Stimulated activated CD4-positive, alpha-beta T cell treated with anti-CD3 and anti-CD28 coated beads, Interleukin-4, amount 100 ng/mL, for 48 hours (primary cell): ENCODE results near the gene NECAB3.
"Not testable (repeated sequence)": the region's sequence is repeated elsewhere in the genome, so short reads cannot be mapped to it uniquely, and the experiment has no call there.

Experiments used
- DNase-seq, 2 donors: peaks; one replicate each; pipeline ENCODE4 v3.0.0-alpha.2; 2020; ENCODE audit warnings: low read depth in 2 of 2

The NECAB3 gene

GRCh38 chr20:33674294-33675135 is at the start of gene NECAB3:
NECAB3 (minus strand) TSS chr20:33674428; CDS start chr20:33674352, 76 bp downstream.
- DNase-seq, result peak; percentile 55 to 62

DNA sequence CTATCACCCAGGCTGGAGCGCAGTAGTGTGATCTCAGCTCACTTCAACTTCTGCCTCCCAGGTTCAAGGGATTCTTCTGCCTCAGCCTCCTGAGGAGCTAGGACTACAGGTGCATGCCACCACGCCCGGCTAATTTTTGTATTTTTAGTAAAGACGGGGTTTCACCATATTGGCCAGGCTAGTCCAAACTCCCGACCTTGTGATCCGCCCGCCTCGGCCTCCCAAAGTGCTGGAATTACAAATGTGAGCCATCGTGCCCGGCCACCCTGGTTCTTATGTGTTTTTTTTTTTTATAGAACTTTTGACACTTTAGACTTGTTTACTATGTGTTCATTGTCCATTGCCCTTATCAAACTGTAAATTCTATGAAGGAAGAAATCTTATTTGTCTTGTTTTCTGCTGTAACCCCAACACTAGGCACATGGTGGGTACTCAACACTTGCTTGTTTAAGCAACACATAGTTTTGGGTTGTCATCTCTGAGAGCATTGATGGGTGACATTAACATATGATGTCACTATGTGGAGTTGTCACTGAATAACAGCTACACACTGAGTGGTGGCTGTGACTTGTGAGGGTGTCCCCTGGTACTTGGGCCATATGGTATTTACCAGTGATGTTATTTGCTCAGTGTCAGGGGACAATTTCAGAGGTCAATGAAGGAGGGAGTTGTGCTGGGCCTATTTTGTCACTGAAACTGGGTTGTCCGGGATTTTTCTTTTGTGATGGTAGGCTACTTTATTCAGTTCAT is 47.3 kb upstream of the NECAB3 start:
- no peak for DNase-seq

DNA sequence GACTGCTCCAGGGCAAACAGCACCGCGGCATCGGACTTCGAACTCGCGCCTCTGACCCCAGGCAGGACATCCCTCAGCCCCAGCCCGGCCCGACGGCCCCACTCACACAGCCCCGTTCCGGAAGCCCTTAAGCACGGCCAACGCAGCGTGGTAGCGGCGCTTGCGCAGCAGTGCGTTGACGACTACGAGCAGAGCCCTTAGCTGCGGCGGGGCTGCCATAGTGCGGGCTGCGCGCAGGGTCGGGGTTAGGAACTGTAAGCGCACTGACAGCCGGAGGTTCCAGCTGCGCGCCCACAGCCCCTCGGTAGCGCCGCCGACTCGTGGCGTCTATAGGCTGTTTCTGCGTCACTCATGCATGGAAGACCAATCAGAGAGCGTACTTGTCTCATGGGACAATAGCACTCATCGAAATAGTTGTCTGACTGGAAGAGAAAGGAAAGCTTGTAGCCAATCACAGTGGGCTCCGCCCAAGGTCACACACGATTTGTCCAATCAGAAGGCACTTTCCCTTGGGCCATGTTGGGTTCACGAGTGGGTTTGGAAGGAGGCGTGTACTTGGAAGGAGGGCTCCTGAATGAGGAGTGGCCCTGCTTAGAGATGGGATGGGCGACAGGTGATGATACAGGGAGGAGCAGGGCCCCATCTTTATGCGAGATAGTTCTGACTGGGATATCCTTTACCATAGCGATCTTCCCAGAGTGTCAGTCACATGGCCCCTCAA is 45.9 kb upstream of the NECAB3 start, which contains the start of gene PXMP4:
Gene PXMP4, minus strand, starts transcription at position 322 of the 721 bp plus-strand sequence. Its CDS starts 103 bp downstream, at position 219.
- DNase-seq, result peak; percentile 63 to 79

DNA sequence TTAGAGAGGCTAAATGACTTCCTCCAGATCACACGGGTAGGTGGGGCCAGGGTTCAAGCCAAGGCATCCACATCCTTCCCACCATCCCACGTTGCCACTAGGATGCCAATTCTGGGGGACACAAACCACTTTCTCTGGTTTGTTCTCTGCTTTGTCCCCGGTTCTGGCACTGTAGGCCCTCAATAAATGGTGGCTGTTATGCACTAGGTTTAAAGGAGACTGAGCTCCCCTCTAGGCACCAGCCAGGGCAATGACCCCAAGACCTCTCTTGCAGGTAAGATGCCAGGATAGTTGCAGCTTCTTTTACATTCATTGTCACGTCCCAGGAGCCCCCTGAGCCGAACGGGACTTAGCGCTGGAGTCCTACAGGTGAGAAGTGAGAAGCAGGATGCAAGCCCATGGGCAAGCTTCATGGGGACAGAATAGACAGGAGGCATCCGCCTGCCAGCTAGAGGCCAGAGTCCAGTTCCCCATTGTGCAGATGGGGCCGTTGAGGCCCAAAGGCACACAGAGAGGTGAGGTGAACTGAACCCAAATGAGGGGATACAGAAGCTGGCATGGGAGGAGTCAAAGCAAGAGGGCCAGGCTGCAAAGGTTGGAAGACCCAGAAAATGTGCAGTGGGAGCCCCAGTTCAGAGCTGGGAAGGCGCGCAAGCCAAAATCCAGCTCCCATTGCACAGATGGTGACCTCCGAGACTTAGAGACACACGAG is 45.2 kb upstream of the NECAB3 start:
- DNase-seq, result peak in 1 of 2 donors; percentile 3

GRCh38 chr20:33716498-33716897 is 42.3 kb upstream of the NECAB3 start:
- no peak for DNase-seq

GRCh38 chr20:33713865-33714367 is 39.7 kb upstream of the NECAB3 start:
- no peak for DNase-seq

- DNase-seq, result no peak
These were observed 37.2 kb upstream of the NECAB3 start for GRCh38 chr20:33711446-33711738.

DNA sequence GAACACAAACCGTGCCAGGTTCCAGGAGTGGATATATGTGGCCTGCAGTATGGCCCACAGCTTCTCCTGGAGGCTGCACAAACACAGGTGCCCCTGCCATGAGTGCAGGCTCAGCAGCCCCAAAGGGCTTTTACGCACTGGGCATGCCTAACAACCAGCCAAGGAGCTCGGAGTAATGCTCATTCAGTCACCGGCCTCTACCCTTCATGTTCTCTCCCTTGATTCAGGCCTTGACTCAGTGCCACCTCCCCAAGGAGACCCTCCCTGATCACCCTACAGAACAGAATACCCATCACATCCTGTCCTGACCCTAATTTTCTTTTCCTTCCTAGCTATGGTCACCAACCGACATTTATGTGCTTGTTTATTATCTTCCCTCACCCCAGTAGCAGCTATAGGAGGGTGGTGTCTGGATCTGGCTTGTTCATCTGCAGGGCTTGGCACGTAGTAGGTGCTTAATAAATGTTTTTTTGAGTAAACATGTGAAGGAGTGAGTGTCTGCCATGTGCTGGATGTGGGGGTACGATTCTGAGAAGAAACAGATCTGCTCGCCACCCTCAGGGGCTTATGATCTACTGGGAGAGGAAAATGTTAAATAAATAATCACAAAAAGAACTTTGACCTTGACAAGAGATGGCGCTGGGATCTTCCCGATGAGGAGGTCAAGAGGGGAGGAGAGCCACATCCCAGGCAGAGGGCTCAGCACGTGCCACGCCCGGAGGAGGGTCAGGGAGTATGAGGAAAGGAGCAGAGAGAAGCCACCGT is 36.6 kb upstream of the NECAB3 start:
- no peak for DNase-seq

- no peak for DNase-seq
These were observed 35.8 kb upstream of the NECAB3 start for GRCh38 chr20:33709905-33710541.

GRCh38 chr20:33709398-33709797 is 35.2 kb upstream of the NECAB3 start:
- no peak for DNase-seq

GRCh38 chr20:33707668-33708067 is 33.4 kb upstream of the NECAB3 start:
- no peak for DNase-seq

DNA sequence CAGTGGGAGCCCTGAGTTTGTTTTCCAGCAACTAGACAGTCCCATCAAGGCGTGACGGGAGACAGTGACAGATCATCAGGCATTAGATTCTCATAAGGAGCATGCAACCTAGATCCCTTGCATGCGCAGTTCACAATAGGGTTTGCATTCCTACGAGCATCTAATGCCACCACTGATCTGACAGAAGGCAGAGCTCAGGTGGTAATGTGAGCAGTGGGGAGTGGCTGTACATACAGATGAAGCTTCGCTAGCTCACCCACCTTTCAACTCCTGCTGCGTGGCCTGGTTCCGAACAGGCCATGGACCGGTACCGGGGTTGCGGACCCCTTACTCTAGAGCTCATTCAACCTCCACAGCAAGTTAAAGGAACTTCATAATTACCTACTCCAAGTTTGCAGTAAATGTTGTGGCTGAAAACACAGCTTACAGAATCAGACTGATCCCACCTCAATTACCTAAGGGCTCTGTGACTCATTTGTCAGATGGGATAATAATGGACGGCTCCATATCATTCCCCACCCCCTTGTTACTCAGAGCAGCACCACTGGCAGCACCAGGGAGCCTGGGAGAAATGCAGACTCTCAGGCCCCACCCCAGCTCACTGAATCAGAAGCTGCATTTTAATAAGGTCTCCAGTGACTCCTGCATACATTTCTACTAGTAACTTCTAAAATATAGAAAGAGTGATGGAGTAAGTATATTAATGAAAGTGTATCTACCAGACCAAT is 30.1 kb upstream of the NECAB3 start:
- DNase-seq, result no peak

DNA sequence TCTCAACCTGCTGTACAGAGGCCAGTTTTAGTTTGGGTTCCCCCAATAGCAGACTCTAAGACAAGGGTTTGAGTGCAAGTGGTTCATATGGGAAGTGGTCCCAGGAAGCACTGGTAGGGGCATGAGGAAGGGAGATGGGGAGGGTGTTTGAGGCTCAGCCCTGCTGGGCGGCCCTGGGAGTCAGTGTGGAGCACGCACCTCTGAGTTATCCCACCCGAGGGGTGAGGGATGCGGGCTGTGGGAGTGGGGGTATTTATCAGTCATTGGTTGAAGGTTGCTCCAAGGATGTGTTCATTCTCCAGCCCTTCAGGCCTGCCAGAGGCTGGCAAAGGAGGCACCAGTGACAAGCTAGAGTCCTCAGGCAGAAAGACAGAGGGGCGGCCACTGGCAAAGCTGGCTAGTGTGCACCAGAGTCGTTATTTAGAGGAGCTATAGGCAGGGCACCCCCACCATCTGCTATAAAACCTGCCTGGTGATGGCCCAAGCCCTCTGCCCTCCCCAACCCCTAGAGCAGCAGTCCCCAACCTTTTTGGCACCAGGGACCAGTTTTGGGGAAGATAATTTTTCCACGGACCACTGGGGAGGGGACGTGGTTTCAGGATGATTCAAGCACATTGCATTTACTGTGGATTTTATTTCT is 29.4 kb upstream of the NECAB3 start:
- no peak for DNase-seq

- DNase-seq, result no peak
These were observed 28.6 kb upstream of the NECAB3 start for GRCh38 chr20:33702861-33703260.

DNA sequence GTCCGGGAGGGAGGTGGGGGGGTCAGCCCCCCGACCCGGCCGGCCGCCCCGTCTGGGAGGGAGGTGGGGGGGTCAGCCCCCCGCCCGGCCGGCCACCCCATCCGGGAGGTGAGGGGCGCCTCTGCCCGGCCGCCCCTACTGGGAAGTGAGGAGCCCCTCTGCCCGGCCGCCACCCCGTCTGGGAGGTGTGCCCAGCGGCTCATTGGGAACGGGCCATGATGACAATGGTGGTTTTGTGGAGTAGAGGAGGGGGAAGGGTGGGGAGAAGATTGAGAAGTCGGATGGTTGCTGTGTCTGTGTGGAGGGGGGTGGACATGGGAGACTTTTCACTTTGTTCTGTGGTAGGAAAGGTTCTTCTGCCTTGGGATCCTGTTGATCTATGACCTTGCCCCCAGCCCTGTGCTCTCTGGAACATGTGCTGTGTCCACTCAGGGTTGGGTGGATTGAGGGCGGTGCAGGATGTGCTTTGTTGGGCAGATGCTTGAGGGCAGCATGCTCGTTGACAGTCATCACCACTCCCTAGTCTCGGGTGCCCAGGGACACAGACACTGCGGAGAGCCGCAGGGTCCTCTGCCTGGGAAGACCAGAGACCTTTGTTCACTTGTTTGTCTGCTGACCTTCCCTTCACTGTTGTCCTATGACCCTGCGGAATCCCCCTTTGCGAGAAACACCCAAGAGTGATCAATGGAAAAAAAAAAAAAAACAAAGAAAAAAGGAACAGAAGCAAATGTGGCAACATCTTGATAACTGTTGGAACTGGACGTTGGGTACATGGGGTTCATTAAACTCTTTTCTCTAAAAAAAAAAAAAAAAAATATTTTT is 27.6 kb upstream of the NECAB3 start:
- DNase-seq, result no peak

GRCh38 chr20:33700696-33701441 is 26.6 kb upstream of the NECAB3 start:
- not testable (repeated sequence) for DNase-seq

DNA sequence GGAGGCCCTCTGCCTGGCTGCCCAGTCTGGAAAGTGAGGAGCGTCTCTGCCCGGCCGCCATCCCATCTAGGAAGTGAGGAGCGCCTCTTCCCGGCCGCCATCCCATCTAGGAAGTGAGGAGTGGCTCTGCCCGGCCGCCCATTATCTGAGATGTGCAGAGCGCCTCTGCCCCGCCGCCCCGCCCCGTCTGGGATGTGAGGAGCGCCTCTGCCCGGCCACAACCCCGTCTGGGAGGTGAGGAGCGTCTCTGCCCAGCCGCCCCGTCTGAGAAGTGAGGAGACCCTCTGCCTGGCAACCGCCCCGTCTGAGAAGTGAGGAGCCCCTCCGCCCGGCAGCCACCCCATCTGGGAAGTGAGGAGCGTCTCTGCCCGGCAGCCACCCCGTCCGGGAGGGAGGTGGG is 24.7 kb upstream of the NECAB3 start:
- not testable (repeated sequence) for DNase-seq
